Measurements from ENCODE around the gene ACBD7. TPM values are rescaled to one million over a fixed set of nuclear protein-coding genes. Genes with fewer than 3 reads are reported as not detected.
A peak's percentile ranks its signal among the peaks of the same experiment; 100 is the strongest.

The ACBD7 gene
- total RNA-seq (2021; fragmentation: NEBNext Ultra II Directional; extraction: Animal tissue kit (Norgen Biotek cat#: 25700)) = under 1 TPM; 0.54 to 0.96 (median 0.80) TPM
- long read RNA-seq = 0 reads

DNA sequence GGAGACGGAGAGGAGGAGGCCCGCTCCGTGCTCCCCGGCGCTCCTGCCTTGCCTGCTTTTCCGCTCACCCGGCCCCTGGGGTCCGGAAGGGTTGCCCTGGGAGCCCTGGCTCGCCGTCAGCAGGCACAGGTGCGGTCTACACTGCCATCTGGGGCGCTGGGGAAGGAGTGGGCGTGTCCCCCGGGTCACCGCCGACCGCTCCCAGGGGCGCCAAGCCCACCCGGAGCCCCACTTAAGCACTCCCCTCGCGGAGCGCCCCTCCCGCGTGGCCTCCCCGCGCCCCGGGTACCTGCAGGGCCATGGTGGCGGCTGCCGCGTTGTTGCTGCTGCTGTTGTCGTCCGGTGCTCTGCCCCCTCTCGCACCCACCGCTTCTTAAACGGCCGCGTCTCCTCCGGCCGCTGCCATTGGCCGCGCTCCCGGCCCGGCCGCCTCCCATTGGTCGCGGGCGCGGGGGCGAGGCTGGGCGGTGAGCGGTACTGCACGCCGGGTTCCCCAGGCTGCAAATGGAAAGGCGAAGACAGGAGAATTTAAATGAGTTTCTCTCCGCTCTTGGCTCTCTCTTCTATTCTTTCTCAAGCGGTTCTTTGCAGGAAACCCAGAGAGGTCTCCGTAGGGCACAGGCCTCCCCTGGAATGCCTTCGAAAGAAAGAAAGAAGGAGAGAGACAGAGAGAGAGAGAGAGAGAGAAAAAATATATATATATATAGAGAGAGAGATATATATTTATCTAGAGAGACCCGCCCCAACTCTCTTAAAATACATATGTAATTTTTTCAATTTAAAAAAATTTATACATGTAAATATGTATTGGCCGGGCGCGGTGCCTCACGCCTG, at the start of gene ACBD7:
TSS of gene ACBD7 (minus strand) at position 349 of the 834 bp plus-strand sequence. CDS start at position 301, 48 bp downstream.
- H3K27me3 Mint-ChIP-seq (ENCODE audit: insufficient read depth) = peaks cover 5% of the 10 kb centered on the region
- H3K36me3 Mint-ChIP-seq (ENCODE audit: low read depth) = no peaks in the 10 kb centered on the region
- DNase-seq = peak; percentile 55
- peak; percentile 71 for TF ChIP-seq CTCF (IDR thresholded peaks at IDR 0.05)
- H3K4me1 Mint-ChIP-seq (ENCODE audit: low read depth) = peaks cover 20% of the 10 kb centered on the region
- H3K9me3 Mint-ChIP-seq = no peaks in the 10 kb centered on the region
- H3K27ac Mint-ChIP-seq = no peak within 1 kb of the TSS
- H3K4me3 Mint-ChIP-seq = peak within 1 kb of the TSS; percentile 77

DNA sequence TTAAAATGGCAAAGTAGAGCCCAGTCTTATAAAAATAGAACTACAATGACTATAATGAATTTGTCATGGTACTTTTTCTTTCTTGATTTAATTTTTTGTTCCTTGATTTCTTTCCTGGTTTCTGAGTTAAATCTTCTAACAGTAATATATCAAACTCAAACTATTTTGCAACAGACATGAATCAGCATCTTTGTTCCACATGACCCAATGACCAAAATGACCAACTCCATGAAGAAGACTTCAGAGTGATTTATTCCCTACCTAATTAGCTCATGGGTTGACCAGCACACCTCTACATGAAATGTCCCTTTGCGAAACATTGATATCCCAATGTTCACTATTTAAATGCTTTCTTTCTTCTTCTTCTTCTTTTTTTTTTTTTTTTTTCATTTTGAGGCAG, 49.1 kb upstream of the ACBD7 start:
- H3K36me3 Mint-ChIP-seq (ENCODE audit: low read depth) = peaks cover 60% of the 10 kb centered on the region
- no peak overlapping the region for H3K4me3 Mint-ChIP-seq
- H3K9me3 Mint-ChIP-seq = no peaks in the 10 kb centered on the region
- no peak for DNase-seq
- H3K27me3 Mint-ChIP-seq (ENCODE audit: insufficient read depth) = no peaks in the 10 kb centered on the region; the same call in 1 of the 2 replicates
- H3K4me1 Mint-ChIP-seq (ENCODE audit: low read depth) = peaks cover 25% of the 10 kb centered on the region
- H3K27ac Mint-ChIP-seq = peak overlapping the region; percentile 21; the same call in 1 of the 2 replicates
- no peak for TF ChIP-seq CTCF (IDR thresholded peaks at IDR 0.05)

DNA sequence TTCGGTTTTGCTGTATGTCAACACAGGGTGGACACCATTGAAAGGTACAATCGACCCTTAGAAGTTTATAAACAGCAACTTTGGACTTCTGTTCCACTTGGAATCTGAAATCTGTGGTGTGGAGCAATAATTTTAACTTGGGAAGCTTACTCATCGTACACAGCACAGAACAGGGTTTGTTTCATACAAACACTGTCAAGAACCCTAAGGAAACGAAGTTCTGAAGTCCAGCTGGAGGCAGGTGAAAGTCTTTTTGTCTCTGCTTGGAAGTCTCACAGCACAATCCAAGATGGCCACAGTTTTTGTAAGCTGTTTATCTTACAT, 48.4 kb upstream of the ACBD7 start:
- Mint-ChIP-seq H3K4me1 (ENCODE audit: low read depth) (peaks cover 24% of the 10 kb centered on the region), H3K27ac (no peak overlapping the region), H3K4me3 (no peak overlapping the region), H3K36me3 (ENCODE audit: low read depth) (peaks cover 62% of the 10 kb centered on the region), H3K27me3 (ENCODE audit: insufficient read depth) (no peaks in the 10 kb centered on the region; the same call in 1 of the 2 replicates), H3K9me3 (no peaks in the 10 kb centered on the region)
- DNase-seq = no peak
- TF ChIP-seq CTCF (IDR thresholded peaks at IDR 0.05) = no peak

- Mint-ChIP-seq H3K4me3 (no peak overlapping the region), H3K36me3 (ENCODE audit: low read depth) (peaks cover 66% of the 10 kb centered on the region), H3K27ac (no peak overlapping the region), H3K27me3 (ENCODE audit: insufficient read depth) (no peaks in the 10 kb centered on the region; the same call in 1 of the 2 replicates), H3K4me1 (ENCODE audit: low read depth) (peaks cover 18% of the 10 kb centered on the region), H3K9me3 (no peaks in the 10 kb centered on the region)
- no peak for DNase-seq
- no peak for TF ChIP-seq CTCF (IDR thresholded peaks at IDR 0.05)
These were observed 47.8 kb upstream of the ACBD7 start for GRCh38 chr10:15136129-15137035.

DNA sequence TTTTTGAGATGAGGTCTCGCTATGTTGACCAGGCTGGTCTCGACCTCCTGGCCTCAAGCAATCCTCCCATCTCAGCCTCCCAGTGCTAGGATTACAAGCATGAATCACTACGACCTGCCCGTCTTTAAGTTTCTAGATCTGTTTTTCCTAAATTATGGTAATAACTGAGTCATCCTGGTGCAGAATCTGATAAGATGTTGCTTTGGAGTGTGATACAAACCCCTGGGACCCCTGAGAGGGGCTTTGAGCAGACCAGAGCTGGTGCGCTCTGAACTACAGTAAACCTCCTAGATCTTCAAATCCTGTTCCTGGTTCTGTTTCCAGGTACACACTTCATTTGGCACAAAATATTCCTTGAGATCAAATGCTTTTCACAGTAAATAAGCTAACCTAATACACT, 42.8 kb upstream of the ACBD7 start:
- TF ChIP-seq CTCF (IDR thresholded peaks at IDR 0.05) = no peak
- peaks cover 61% of the 10 kb centered on the region for H3K36me3 Mint-ChIP-seq (ENCODE audit: low read depth)

More for the DNA sequence above, 42.8 kb upstream of the ACBD7 start:
- H3K4me1 Mint-ChIP-seq (ENCODE audit: low read depth) = no peaks in the 10 kb centered on the region
- H3K27ac Mint-ChIP-seq = no peak overlapping the region
- no peaks in the 10 kb centered on the region; the same call in 1 of the 2 replicates for H3K27me3 Mint-ChIP-seq (ENCODE audit: insufficient read depth)
- no peak overlapping the region for H3K4me3 Mint-ChIP-seq
- DNase-seq = no peak
- H3K9me3 Mint-ChIP-seq = no peaks in the 10 kb centered on the region

All from HFFc6 (cell line).